Natural killer cell (primary cell): Measurements from ENCODE around the gene NOL6. TPM values are rescaled to one million over a fixed set of nuclear protein-coding genes. Genes with fewer than 3 reads are reported as not detected.

ENCODE experiments used
- ATAC-seq, 3 donors: fragments of 150-1000 bp in 2 of 3; fragments of 200-7000 bp in 1 of 3; cut with Tn5 transposase; 1 replicate in 1 of 3; 2 replicates in 2 of 3; pipeline ENCODE4 v1.10.0; 2021; ENCODE audit warnings: mild to moderate bottlenecking in 2 of 3, moderate library complexity in 2 of 3
- DNase-seq, 2 donors: peaks; one replicate each; pipeline versions ENCODE4 v3.0.0 to v3.0.0-alpha.2; 2013 to 2021; ENCODE audit warnings: mixed read lengths in 1 of 2
- H3K27ac ChIP-seq: one replicate; pipeline ENCODE4 v1.5.1; 2013; ENCODE audit warnings: mild to moderate bottlenecking, low read length
- H3K27me3 ChIP-seq: one replicate; pipeline ENCODE4 v1.6.1; 2013; ENCODE audit warnings: low read length; ENCODE audit not compliant: control insufficient read depth, insufficient read depth
- H3K36me3 ChIP-seq: one replicate; pipeline ENCODE4 v1.6.1; 2013; ENCODE audit warnings: low read length; ENCODE audit not compliant: control insufficient read depth, insufficient read depth
- H3K4me1 ChIP-seq: one replicate; pipeline ENCODE4 v1.6.1; 2013; ENCODE audit warnings: low read length; ENCODE audit not compliant: control insufficient read depth, insufficient read depth
- H3K4me3 ChIP-seq: one replicate; pipeline ENCODE4 v1.5.1; 2013; ENCODE audit warnings: low read length
- H3K9me3 ChIP-seq: one replicate; pipeline ENCODE4 v1.6.1; 2013; ENCODE audit warnings: low read length; ENCODE audit not compliant: control insufficient read depth, insufficient read depth
- H3K27ac Mint-ChIP-seq, 2 donors: one replicate each; pipeline ENCODE4 v1.8.0; 2022; ENCODE audit warnings: mild to moderate bottlenecking in 2 of 2, mixed read lengths in 2 of 2, moderate library complexity in 1 of 2
- H3K27me3 Mint-ChIP-seq, 2 donors: one replicate each; pipeline ENCODE4 v1.8.0; 2022; ENCODE audit warnings: low read depth in 2 of 2, mixed read lengths in 2 of 2
- H3K36me3 Mint-ChIP-seq: one replicate; pipeline ENCODE4 v1.8.0; 2022; ENCODE audit warnings: mixed read lengths
- H3K4me1 Mint-ChIP-seq, 2 donors: one replicate each; pipeline ENCODE4 v1.8.0; 2022; ENCODE audit warnings: mixed read lengths in 2 of 2
- H3K4me3 Mint-ChIP-seq: one replicate; pipeline ENCODE4 v1.8.0; 2022; ENCODE audit warnings: mild to moderate bottlenecking, moderate library complexity, mixed read lengths
- H3K9me3 Mint-ChIP-seq, 2 donors: one replicate each; pipeline ENCODE4 v1.8.0; 2022; ENCODE audit warnings: mixed read lengths in 2 of 2
- CTCF ChIP-seq: fragments of 200-600 bp; IDR thresholded peaks from one replicate; pipeline ENCODE4 v1.8.0; 2022; ENCODE audit warnings: antibody characterized with exemption
- WGBS: methylation state at CpG from one replicate; pipeline ENCODE4 v1.1.7; 2013; ENCODE audit warnings: missing lambda C conversion rate; ENCODE audit not compliant: insufficient coverage; 5-methylcytosine and 5-hydroxymethylcytosine counted together
- intact Hi-C: fragments of 100-400 bp; cut with micrococcal nuclease; formaldehyde crosslinking; loops from one replicate; pipeline ENCODE4 v1.14.2; 2022
- total RNA-seq, 4 donors: library from RNA; stranded (reverse); fragments of 120-200 nt in 1 of 4; gene quantifications; one replicate each; pipeline versions ENCODE4 v1.2.3 to v1.2.4, GENCODE V29; 2013 to 2022

NOL6 gene
- total RNA-seq, 3 donors from 2014 or later (not counting 1 experiment from before 2014, with no cell fraction given): 34.2 to 42.2 (median 38.2) TPM

GRCh38 chr9:33440204-33440603 lies 33.5 kb downstream of the NOL6 start:
- H3K4me3 Mint-ChIP-seq: no peak overlapping the region
- no peaks in the 10 kb centered on the region for H3K27me3 ChIP-seq
- no peak for TF ChIP-seq CTCF
- no peak overlapping the region for H3K27ac ChIP-seq
- no peaks in the 10 kb centered on the region for H3K9me3 ChIP-seq
- H3K36me3 ChIP-seq: no peaks in the 10 kb centered on the region
- H3K36me3 Mint-ChIP-seq: no peaks in the 10 kb centered on the region
- DNase-seq (no peak), ATAC-seq (no peak)
- H3K4me3 ChIP-seq: no peak overlapping the region
- no peak overlapping the region for H3K27ac Mint-ChIP-seq
- peaks cover 0 to 3% of the 10 kb centered on the region in 2 donors for H3K4me1 Mint-ChIP-seq
- 95% methylated on average over 7 of the region's 7 CpGs for WGBS
- H3K4me1 ChIP-seq: no peaks in the 10 kb centered on the region
- intact Hi-C loops: no loop called here
- H3K9me3 Mint-ChIP-seq: no peaks in the 10 kb centered on the region
- H3K27me3 Mint-ChIP-seq: no peaks in the 10 kb centered on the region

DNA sequence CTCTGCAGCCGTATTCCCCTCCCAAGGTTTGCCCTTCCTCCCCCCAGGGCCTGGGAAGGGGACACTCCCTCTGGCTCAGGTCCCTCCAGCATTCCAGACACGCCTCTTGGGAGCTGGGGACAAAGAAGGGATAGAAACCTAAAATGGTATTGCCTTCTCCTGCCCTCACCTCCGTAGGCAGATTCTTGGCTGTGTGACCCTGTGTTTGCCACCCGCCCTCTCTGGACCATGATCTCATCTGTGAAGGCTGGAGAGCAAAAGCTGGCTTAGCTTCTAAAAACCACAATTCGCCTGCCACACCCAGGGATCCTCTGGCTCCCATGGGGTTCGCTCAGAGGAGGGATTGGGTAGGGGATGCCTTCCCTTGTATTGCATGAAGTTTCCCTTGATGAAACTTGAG lies 34.0 kb downstream of the NOL6 start:
- no peaks in the 10 kb centered on the region for H3K9me3 Mint-ChIP-seq
- no peaks in the 10 kb centered on the region for H3K4me1 Mint-ChIP-seq
- ATAC-seq: no peak
- no peaks in the 10 kb centered on the region for H3K27me3 Mint-ChIP-seq
- Histone ChIP-seq H3K27ac (no peak overlapping the region), H3K36me3 (no peaks in the 10 kb centered on the region), H3K27me3 (no peaks in the 10 kb centered on the region), H3K4me3 (no peak overlapping the region), H3K9me3 (no peaks in the 10 kb centered on the region), H3K4me1 (no peaks in the 10 kb centered on the region)
- no peak overlapping the region for H3K27ac Mint-ChIP-seq
- WGBS: 86% methylated on average over 6 of the region's 6 CpGs
- H3K4me3 Mint-ChIP-seq: no peak overlapping the region
- intact Hi-C loops: no loop called here
- H3K36me3 Mint-ChIP-seq: no peaks in the 10 kb centered on the region
- TF ChIP-seq CTCF: no peak
- no peak for DNase-seq

- no peak overlapping the region for H3K27ac Mint-ChIP-seq
- no peaks in the 10 kb centered on the region for H3K36me3 Mint-ChIP-seq
- intact Hi-C loops: no loop called here
- H3K4me3 Mint-ChIP-seq: no peak overlapping the region
- H3K4me1 Mint-ChIP-seq: no peaks in the 10 kb centered on the region
- TF ChIP-seq CTCF: no peak
- H3K4me3 ChIP-seq: no peak overlapping the region
- H3K27ac ChIP-seq: no peak overlapping the region
- no peak for DNase-seq
- WGBS: 86% methylated on average over 4 of the region's 7 CpGs
- no peaks in the 10 kb centered on the region for H3K27me3 ChIP-seq
- H3K27me3 Mint-ChIP-seq: no peaks in the 10 kb centered on the region
- no peak for ATAC-seq
- no peaks in the 10 kb centered on the region for H3K4me1 ChIP-seq
- no peaks in the 10 kb centered on the region for H3K36me3 ChIP-seq
- no peaks in the 10 kb centered on the region for H3K9me3 Mint-ChIP-seq
- no peaks in the 10 kb centered on the region for H3K9me3 ChIP-seq
Measured at GRCh38 chr9:33438926-33439680, 34.6 kb downstream of the NOL6 start.

GRCh38 chr9:33437898-33438297 lies 35.8 kb downstream of the NOL6 start:
- no peaks in the 10 kb centered on the region for H3K4me1 Mint-ChIP-seq
- H3K9me3 ChIP-seq: no peaks in the 10 kb centered on the region
- H3K36me3 ChIP-seq: no peaks in the 10 kb centered on the region
- 90% methylated on average over 1 of the region's 1 CpG for WGBS
- no peaks in the 10 kb centered on the region for H3K27me3 ChIP-seq
- intact Hi-C loops: no loop called here
- H3K27me3 Mint-ChIP-seq: no peaks in the 10 kb centered on the region
- H3K4me3 Mint-ChIP-seq: no peak overlapping the region
- H3K9me3 Mint-ChIP-seq: no peaks in the 10 kb centered on the region
- H3K27ac Mint-ChIP-seq: no peak overlapping the region
- no peaks in the 10 kb centered on the region for H3K36me3 Mint-ChIP-seq
- no peak for ATAC-seq
- no peak overlapping the region for H3K27ac ChIP-seq
- DNase-seq: no peak
- no peak overlapping the region for H3K4me3 ChIP-seq
- H3K4me1 ChIP-seq: no peaks in the 10 kb centered on the region
- no peak for TF ChIP-seq CTCF
